ENCODE data around the gene PRKG1. TPM values are rescaled to one million over a fixed set of nuclear protein-coding genes. Genes with fewer than 3 reads are reported as not detected.
"Not testable (repeated sequence)": the region's sequence is repeated elsewhere in the genome, so short reads cannot be mapped to it uniquely, and the experiment has no call there.

PRKG1 gene
- total RNA-seq, 1 donor from 2014 or later, result 28.1 TPM

DNA sequence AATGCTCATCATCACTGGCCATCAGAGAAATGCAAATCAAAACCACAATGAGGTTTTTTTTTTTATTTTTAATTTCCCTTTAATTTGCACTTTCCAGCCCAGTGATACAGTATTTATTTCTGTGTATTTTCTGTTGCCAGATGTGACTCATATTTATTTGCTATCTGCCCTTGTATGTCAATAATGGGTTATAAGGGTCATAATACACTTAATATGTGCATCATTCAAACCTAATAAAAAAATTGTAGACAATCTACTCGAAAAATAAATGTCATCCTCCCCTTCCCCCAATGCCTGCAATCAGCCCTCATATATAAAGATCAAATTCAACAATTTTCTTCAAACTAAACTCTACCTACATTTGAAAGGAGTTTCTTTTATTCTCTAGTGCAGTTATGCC is 470.6 kb downstream of the PRKG1 start:
- ATAC-seq, result no peak
- DNase-seq (ENCODE audit: missing footprints), result no peak
- intact Hi-C loops (cut with DNase I), result loop anchor here (5.0 kb wide), 1 partner anchor 417 kb away; no protein-coding TSS in a partner anchor

DNA sequence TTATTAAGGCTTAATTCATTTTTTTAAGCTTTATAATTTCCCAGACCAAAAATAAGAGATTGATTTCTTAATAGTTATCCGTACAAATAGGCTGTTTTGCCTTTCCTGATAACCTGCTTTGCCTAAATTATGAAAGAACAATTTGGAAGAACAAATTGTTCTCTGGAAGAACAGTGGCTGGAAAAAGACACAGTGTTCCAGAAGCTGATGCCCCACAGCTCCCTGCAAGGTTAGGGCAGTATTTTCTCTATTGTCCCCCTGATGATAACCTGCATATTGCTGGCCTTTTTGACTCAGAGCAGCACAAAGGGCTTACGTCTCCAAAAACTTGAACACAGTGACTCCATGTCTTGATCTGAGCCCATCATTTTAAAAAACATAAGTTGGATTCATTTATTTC is 473.7 kb downstream of the PRKG1 start:
- no peak for DNase-seq (ENCODE audit: missing footprints)
- intact Hi-C loops (cut with DNase I), result loop anchor here (5.0 kb wide), 1 partner anchor 414 kb away; no protein-coding TSS in a partner anchor
- peak; percentile 68 for ATAC-seq

DNA sequence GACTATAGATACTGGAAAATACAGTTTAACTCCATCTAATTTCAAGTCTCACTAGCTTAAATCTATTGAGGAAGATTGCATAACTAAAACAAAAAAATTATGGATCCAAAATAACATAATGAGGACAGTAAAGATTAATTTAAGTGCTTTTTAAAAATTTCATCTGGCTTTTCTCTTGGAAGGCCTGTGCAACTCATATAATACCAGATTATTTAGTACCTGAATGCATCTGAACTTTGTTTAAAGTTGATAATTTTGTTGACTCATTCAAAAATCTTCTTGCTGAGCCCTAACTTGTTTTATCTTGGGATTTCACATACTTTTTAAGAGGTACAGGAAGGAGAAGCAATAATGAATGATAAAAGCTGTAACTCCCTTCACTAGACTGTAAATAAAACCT is 478.6 kb downstream of the PRKG1 start:
- ATAC-seq (no peak), DNase-seq (ENCODE audit: missing footprints) (no peak)
- intact Hi-C loops (cut with DNase I), result no loop called here

DNA sequence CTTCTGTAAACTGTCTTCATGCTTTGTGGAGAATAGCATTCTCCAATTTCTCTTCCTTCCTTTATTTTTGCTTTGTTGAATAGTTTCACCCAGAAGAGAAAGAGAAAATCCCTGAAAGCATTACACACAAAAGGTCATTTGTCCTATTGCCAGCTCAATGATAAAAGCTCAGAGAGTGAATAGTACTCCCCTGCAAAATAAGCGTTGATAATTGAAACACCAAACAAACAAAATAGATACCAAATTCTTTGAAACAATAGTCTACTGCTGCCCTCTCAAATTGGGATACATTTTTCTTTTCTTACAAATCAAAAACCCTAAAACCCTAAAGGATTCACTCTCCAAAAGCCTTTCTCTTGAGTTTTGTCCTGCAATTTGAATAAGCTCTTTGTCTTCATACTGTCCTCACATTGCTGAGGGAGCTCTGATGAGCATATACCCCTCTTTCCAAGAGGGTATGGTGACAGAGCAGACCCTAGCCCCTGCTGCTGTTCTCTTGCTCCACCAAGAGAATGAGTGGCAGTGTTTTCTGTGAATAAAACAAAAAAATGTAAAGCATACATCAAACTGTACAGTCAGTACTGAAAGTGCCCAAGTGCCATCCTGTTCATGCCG is 490.7 kb downstream of the PRKG1 start:
- ATAC-seq, result no peak
- no peak for DNase-seq (ENCODE audit: missing footprints)
- intact Hi-C loops (cut with DNase I), result no loop called here

DNA sequence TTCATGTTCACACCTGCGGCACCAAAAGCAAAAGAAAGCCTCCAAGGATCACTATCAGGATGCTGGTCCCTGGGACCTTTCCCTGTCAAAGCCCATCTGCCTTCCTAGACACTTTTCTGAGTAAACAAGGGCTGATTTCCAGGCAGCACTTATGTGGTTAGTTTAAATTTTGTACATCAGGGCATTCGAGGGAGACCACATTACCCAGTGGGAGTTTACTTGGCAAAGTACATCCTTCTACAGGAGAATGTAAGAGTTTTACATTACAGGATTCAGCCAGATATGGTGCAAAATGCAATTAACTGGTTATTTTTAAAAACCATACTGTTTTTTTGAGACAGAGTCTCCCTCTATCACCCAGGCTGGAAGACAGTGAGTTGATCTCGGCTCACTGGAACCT is 493.0 kb downstream of the PRKG1 start:
- intact Hi-C loops (cut with DNase I), result no loop called here
- no peak for ATAC-seq
- no peak for DNase-seq (ENCODE audit: missing footprints)

DNA sequence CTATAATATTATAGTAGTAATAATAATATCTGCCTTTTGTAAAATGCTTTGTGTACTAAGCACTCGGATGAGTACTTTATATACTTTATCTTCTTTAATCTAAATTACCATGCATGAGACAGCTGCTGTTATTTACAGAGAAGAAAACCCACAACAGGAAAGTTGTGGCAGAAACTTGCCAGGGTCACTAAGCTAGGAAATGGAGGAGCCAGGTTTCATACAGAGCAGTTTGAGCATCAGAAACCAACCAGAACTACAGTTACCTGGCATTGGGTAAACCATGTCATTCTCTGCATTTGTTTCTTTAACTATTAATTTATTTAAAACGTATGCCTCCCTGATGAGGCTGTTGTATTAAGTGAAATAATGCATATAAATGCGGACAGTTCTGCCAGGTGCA is 495.2 kb downstream of the PRKG1 start:
- intact Hi-C loops (cut with DNase I), result no loop called here
- DNase-seq (ENCODE audit: missing footprints), result no peak
- no peak for ATAC-seq

DNA sequence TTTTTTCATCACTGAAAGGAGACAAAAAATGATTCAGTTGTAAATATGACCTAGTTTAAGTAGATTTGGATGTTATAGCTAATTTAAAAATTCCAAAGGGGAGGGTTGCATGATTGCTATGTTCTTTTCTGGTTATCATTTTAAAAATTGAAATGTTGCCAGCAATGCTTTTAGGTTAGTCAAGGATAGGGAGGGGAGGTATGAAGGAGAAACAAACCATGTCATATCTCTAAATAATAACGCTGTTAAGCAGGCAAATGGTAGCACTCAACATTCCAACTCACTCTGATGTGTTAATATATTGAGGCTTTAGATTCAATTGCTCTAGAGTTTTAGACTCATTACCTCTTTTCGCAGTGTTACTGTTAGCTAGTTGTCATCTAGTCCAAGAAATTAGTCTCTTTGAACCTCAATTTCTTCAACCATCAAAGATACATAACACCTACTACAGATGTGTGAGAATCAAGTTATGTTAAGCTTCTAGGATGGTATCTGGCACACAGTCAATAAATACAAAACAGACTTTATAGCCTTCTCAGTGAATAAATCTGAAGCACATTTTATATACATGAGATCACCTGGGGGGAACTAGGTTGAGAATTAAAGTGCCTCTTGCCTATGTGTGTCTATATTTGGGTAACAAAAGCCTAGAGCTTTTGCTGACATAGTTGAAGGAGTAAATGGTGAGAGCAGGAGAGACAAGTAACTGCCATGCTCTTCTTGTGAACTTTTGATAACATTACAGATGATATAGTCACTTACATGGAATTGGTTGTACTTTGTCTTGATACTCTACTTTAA is 500.2 kb downstream of the PRKG1 start:
- ATAC-seq (no peak), DNase-seq (ENCODE audit: missing footprints) (no peak)
- intact Hi-C loops (cut with DNase I), result no loop called here

DNA sequence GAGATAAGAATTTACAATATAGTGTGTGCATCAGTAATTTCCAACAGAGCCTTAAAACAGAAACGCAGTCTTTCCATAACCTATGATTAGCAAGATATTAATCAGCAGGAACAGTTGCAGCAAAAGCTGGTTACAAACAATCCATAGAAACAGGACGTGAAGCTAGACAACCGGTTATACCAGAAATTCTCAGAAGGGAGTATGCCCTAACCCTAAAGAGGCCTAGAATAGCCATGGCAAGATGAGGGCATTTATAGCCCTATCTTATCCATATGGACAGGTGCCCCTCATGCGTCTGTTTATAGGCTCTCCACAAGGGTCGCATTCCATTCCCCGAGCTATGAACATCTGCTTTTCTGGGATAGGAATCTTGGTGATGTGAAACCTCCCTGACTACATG is 506.9 kb downstream of the PRKG1 start:
- ATAC-seq; intact Hi-C loops (cut with DNase I): not testable (repeated sequence)
- peak; percentile 21 for DNase-seq (ENCODE audit: missing footprints)

DNA sequence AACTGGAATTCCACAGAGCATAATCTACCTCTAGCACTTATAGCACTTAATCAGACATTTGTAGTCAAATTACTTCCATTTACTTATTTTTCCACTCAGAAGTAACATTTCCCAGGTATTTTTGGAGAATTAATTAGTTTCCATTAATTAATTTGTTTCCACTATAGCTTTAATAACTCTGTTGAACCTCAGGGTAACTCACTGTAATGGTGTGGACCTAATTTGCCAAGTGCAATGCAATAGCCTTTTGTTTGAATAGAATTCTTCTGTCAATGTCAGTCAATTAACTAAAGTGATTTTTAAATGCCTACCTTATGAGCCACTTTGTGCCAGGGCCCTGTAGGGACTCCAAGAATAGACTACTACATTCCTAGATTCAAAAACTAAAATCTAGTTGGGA is 509.7 kb downstream of the PRKG1 start:
- intact Hi-C loops (cut with DNase I), result no loop called here
- ATAC-seq (no peak), DNase-seq (ENCODE audit: missing footprints) (no peak)

DNA sequence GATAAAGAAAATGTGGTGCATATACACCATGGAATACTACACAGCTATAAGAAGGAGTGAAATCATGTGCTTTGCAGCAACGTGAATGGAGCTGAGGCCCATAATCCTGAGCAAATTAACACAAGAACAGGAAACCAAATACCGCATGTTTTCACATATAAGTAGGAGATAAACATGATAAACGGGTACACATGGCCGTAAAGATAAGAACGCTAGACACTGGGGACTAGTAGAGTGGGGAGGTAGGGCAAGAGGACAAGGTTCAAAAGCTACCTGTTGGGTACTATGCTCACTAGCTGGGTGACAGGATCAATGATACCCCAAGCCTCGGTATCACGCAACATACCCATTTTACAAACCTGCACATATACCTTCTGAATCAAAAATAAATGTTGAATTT is 511.5 kb downstream of the PRKG1 start:
- intact Hi-C loops (cut with DNase I), result no loop called here
- DNase-seq (ENCODE audit: missing footprints), result no peak
- no peak for ATAC-seq

DNA sequence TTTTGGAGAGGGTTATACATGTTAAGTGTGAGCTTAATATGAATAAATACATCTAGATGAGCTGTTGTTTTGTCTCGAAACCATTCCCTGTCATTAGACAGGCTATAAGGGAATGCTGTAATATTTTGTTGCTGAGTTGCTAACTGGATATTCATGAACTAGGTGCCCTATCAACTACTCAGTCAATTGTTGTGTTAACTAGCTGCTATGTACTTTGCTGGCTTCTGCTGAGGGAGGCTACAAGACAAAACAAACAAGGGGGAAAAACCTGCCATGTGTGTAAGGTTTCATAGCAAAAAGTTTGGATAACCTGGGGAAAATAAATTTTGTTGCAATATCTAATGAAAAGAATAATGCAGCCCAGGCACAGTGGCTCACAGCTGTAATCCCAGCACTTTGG is 514.7 kb downstream of the PRKG1 start:
- ATAC-seq, result no peak
- intact Hi-C loops (cut with DNase I), result no loop called here
- DNase-seq (ENCODE audit: missing footprints), result no peak

DNA sequence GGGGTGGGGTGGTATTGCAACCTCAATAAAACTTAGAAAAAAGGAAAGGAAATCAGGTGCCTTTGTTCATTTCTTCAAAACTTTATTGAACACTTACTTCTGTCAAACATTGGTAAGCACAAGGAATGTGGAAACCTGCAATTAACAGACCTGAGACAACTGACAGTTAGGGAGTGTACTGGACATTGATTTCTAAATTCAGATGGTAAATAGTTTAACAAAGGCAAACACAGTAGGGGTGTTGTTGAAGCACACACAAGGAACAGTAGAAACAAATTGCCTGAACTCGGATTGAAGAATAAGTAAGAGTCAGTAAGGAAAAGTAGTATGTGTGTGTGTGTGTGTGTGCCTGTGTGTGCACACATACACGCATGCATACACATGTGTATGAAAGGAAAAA is 516.5 kb downstream of the PRKG1 start:
- ATAC-seq (no peak), DNase-seq (ENCODE audit: missing footprints) (no peak)
- intact Hi-C loops (cut with DNase I), result no loop called here

DNA sequence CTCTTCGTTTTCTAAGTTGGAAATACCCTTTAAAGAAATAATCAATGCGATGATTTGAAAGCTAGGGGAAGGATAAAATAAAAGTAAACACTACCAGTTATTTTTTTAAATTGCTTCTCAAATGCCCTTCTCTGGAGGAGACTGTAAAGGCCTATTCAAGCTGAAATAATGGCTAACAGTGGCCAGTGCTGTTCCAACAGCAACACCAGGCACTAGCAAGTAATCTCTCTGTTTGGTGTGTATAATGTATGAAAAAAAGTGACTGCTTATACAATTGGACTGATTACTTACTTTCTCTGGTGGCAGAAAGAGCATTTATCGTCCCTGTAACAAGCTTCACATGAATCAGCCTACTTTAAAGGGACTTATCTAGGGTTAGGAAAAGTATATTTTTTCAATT is 522.4 kb downstream of the PRKG1 start:
- ATAC-seq (no peak), DNase-seq (ENCODE audit: missing footprints) (no peak)
- intact Hi-C loops (cut with DNase I), result no loop called here

DNA sequence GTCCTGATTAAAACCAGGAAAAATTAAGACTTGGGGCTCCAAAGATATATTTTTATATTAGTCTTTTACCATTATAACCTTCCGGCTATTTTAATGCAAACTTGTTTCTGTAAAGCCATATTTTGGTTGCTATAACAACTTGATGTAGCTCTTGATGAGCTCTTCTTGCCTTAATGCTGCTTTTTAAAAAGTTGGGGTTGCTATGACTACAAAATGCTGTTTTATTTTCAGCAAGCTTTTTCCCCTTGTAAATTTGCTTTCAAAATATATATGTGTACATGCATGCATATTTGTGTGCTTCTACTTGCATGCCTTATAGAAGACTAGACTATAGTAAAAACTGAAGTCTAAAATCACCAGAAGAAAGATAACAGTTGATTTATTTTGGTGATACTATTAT is 525.4 kb downstream of the PRKG1 start:
- no peak for ATAC-seq
- intact Hi-C loops (cut with DNase I), result no loop called here

DNA sequence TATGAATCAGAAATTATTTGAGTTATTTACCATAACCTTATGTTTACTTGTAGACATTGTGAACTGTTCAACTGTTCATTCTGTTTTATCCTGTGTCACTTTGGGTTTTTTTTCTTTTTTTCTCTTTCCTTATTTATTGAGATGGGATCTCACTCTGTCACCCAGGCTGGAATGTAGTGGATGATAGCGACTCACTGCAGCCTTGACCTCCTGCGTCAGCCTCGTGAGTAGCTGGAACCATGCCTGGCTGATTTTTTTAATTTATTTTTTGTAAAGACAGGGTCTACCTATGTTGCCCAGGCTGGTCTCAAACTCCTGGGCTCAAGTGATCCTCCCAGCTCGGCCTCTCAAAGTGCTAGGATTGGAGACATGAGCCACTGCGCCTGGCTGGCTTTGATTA is 528.0 kb downstream of the PRKG1 start:
- ATAC-seq (no peak), DNase-seq (ENCODE audit: missing footprints) (no peak)
- intact Hi-C loops (cut with DNase I), result no loop called here

More for the DNA sequence above, 525.4 kb downstream of the PRKG1 start:
- DNase-seq (ENCODE audit: missing footprints), result no peak

DNA sequence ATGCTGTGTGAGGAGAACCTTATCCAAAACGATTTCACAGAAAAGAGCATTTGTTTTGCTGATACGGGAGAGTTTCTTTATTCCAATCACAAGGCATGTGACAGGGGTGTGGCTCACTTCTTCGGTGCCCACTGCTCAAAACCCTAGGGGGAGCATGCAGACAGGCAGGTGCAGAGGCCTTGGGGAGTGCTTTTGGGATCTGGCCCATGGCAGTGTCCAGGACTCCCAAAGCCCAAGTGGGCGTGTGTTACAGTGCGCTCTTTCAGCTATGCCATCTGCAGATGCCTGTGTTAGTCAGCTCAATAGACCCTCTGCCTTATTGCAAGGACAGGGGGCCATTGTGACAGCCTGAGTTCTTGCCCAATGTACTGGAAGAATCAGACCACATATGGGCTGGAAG is 530.3 kb downstream of the PRKG1 start:
- intact Hi-C loops (cut with DNase I), result no loop called here
- DNase-seq (ENCODE audit: missing footprints) (no peak), ATAC-seq (no peak)

DNA sequence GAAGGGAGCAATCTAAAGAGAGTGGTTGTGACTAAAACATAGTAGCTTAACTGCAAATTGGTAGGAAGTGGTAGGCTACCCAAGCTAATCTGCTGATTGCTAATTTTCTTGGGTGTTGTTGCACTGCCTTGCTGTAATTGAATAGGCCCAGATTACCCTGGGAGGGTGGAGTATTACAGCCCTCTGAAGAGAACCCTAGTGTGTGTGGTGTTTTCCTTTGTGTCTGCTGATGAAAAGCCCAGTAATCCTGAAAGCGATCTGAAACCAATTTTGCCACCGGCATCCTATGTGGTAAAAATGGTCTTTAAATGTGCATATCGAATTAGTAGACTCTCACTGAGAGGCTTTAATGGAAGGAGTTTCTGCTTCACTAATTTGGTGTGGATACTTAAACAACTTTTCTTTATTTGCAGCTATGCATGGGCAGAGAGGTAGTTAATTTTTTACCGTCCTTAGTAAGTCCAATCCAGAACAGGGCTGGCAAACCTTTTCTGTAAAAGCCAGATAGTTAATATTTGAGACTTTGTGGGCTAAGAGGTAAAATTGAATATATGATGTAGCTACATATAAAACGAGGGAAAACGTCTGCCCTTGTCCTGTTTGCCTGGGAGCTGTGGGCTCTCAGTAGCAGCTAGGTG is 532.7 kb downstream of the PRKG1 start:
- DNase-seq (ENCODE audit: missing footprints) (no peak), ATAC-seq (no peak)
- intact Hi-C loops (cut with DNase I), result no loop called here

DNA sequence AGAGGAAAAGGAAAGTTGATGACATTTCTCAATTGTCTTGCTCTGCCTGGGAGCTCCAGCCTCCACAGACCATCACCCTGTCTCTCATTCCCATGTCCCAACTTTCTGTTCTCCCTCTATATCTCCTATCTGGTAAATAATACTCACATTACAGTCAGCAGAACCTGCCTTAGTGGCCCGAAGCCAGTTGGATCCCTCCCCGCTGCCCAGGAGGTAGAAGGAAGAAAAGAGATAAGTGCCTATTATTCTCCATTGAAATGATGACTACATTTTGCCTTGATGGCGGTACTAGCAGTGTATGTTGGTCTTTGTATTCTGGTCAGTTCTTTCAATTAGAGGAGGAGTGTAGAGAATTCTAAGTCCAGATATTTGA is 533.2 kb downstream of the PRKG1 start:
- ATAC-seq, result no peak
- intact Hi-C loops (cut with DNase I), result no loop called here
- no peak for DNase-seq (ENCODE audit: missing footprints)

DNA sequence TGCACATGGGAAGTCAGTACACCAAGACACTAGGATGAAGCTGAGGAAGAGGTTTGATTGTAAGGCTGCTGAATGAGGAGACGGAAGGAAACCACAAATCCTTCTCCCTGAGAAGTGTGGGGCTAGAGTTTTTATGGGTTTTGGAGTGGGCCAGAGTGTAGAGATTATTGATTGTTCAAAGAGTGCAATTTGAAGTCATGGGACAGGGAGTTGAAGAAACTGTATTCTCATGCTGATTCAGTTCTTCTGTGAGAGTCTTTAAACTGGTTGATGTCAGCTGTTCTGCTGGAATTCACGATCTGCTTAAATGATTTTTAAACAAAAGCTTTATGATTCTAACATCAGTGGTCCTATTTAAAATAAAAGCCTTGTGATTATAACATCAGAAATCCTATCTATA is 533.9 kb downstream of the PRKG1 start:
- DNase-seq (ENCODE audit: missing footprints), result no peak
- ATAC-seq, result no peak
- intact Hi-C loops (cut with DNase I), result no loop called here

DNA sequence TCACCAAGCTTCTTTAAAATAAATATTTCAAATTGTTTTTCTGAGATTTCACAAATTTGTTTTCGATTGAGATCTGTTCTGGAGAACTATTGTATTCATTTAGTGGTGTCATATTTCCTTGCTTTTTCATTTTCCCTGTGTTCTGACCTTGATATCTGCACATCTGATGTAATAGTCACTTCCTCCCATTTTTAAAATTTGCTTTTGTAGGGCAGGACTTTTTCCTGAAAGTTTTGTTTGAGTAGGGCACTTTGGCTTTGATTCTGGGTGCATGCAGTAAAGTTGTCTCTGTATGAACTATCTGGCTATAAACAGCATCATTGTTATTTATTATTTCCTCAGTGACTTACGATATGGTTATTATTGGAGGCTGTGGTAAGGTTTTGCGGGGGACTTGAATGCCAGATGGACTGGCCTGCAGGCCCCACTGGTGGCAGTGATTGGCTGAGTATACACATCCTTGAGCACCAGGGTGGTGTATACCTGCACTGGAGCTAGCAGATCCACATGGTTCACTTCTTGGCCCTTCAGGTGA is 541.5 kb downstream of the PRKG1 start:
- intact Hi-C loops (cut with DNase I), result no loop called here
- ATAC-seq (no peak), DNase-seq (ENCODE audit: missing footprints) (no peak)
